SK-N-SH (cell line): ENCODE data around the gene AGAP2. TPM values are rescaled to one million over a fixed set of nuclear protein-coding genes. Genes with fewer than 3 reads are reported as not detected.

Experiments
- CTCF ChIA-PET: fragments of 300-600, 350-600 bp; formaldehyde crosslinking; extraction: SDS; loops from one replicate; lab custom pipeline; 2021; lab: Yijun Ruan, JAX
- POLR2A ChIA-PET: fragments of 350-600 bp; sonication (Branson Sonifier 250); formaldehyde crosslinking; extraction: SDS; loops from one replicate; lab custom pipeline; 2020; ENCODE audit warnings: antibody characterized with exemption, inconsistent platforms; lab: Yijun Ruan, JAX
- DNase-seq: peaks from one replicate; pipeline ENCODE4 v3.0.0; 2012
- H2AFZ ChIP-seq: fragments of 200-600 bp; sonication (generic); 2 replicates; pipeline ENCODE4 v1.8.1; 2016; ENCODE audit warnings: antibody characterized with exemption, mild to moderate bottlenecking, low read depth
- H3F3A ChIP-seq: fragments of 200-600 bp; sonication (generic); replicated peaks from 2 replicates; pipeline ENCODE3; 2016; ENCODE audit warnings: antibody characterized with exemption, mild to moderate bottlenecking; ENCODE audit not compliant: insufficient read depth
- H3K27ac ChIP-seq, 2 experiments: fragments of 200-500 bp in 1 of 2; fragments of 200-600 bp in 1 of 2; sonication (Bioruptor generic) in 1 of 2; sonication (generic), shearing (Covaris generic) in 1 of 2; 2 replicates each; pipeline versions ENCODE4 v1.5.1 to v1.6.1; 2014 to 2016; ENCODE audit warnings: low read depth in 2 of 2, inconsistent platforms in 1 of 2, low read length in 1 of 2, mild to moderate bottlenecking in 1 of 2, mixed read lengths in 1 of 2
- H3K27me3 ChIP-seq: fragments of 200-600 bp; sonication (generic), shearing (Covaris generic); 2 replicates; pipeline ENCODE4 v1.6.1; 2016; ENCODE audit warnings: mixed run types; ENCODE audit not compliant: insufficient read depth
- H3K36me3 ChIP-seq, 2 experiments: fragments of 200-500 bp in 1 of 2; fragments of 200-600 bp in 1 of 2; sonication (Bioruptor generic) in 1 of 2; sonication (generic) in 1 of 2; replicated peaks in 1 of 2; 2 replicates each; pipeline versions ENCODE3 to v1.5.1; 2014 to 2016; ENCODE audit warnings: low read length in 1 of 2, mild to moderate bottlenecking in 1 of 2; ENCODE audit not compliant: insufficient read depth in 2 of 2, control insufficient read depth in 1 of 2
- H3K4me1 ChIP-seq, 2 experiments: fragments of 200-500 bp in 1 of 2; fragments of 200-600 bp in 1 of 2; sonication (Bioruptor generic) in 1 of 2; sonication (generic), shearing (Covaris generic) in 1 of 2; 2 replicates each; pipeline versions ENCODE4 v1.5.1 to v1.6.1; 2014 to 2016; ENCODE audit warnings: low read depth in 1 of 2, low read length in 1 of 2, mixed run types in 1 of 2; ENCODE audit not compliant: insufficient read depth in 2 of 2, control insufficient read depth in 1 of 2
- H3K4me2 ChIP-seq: fragments of 200-600 bp; sonication (generic), shearing (Covaris generic); 2 replicates; pipeline ENCODE4 v1.6.1; 2017; ENCODE audit warnings: mixed run types
- H3K4me3 ChIP-seq, 2 experiments: fragments of 200-500 bp in 1 of 2; fragments of 200-600 bp in 1 of 2; sonication (Bioruptor generic) in 1 of 2; sonication (generic), shearing (Covaris generic) in 1 of 2; 2 replicates each; pipeline versions ENCODE4 v1.5.1 to v1.8.1; 2014 to 2016; ENCODE audit warnings: low read depth in 2 of 2, inconsistent platforms in 1 of 2, low read length in 1 of 2, mild to moderate bottlenecking in 1 of 2, mixed read lengths in 1 of 2, moderate library complexity in 1 of 2
- H3K79me2 ChIP-seq: fragments of 200-600 bp; sonication (generic); 2 replicates; pipeline ENCODE4 v1.8.1; 2017; ENCODE audit warnings: mild to moderate bottlenecking; ENCODE audit not compliant: insufficient read depth
- H3K9ac ChIP-seq: fragments of 200-600 bp; sonication (generic); 2 replicates; pipeline ENCODE4 v1.6.1; 2017; ENCODE audit warnings: mixed run types
- H3K9me2 ChIP-seq: fragments of 200-600 bp; sonication (generic); 2 replicates; pipeline ENCODE4 v1.6.1; 2017; ENCODE audit warnings: mixed run types
- H3K9me3 ChIP-seq: fragments of 200-600 bp; sonication (generic); 2 replicates; pipeline ENCODE4 v1.6.1; 2017; ENCODE audit warnings: mixed run types, mild to moderate bottlenecking, moderate library complexity
- H4K20me1 ChIP-seq: fragments of 200-600 bp; sonication (generic); 2 replicates; pipeline ENCODE4 v1.6.1; 2017; ENCODE audit warnings: mild to moderate bottlenecking, mixed run types; ENCODE audit not compliant: insufficient read depth
- CHD2 ChIP-seq: fragments of 150-350 bp; IDR thresholded peaks from 2 replicates; pipeline ENCODE4 v1.6.1; 2018; ENCODE audit warnings: low read length; ENCODE audit not compliant: partially characterized antibody
- GABPA ChIP-seq: IDR thresholded peaks from 2 replicates; pipeline ENCODE4 v1.4.0; 2012; ENCODE audit warnings: low read depth, mild to moderate bottlenecking
- MAX ChIP-seq: IDR thresholded peaks from 2 replicates; pipeline ENCODE4 v1.4.0; 2012; ENCODE audit warnings: low read depth
- MXI1 ChIP-seq: IDR thresholded peaks from 2 replicates; pipeline ENCODE4 v1.6.1; 2012; ENCODE audit warnings: mild to moderate bottlenecking, low read depth, low read length, improper control_type of control experiment
- NFIC ChIP-seq: IDR thresholded peaks from 2 replicates; pipeline ENCODE4 v1.4.0; 2012; ENCODE audit warnings: borderline replicate concordance
- RAD21 ChIP-seq: IDR thresholded peaks from 2 replicates; pipeline ENCODE4 v1.6.1; 2012; ENCODE audit warnings: mild to moderate bottlenecking, low read length
- RCOR1 ChIP-seq: fragments of 150-350 bp; IDR thresholded peaks from 2 replicates; pipeline ENCODE4 v1.6.1; 2017; ENCODE audit warnings: antibody characterized with exemption, low read length
- REST ChIP-seq: IDR thresholded peaks from 2 replicates; pipeline ENCODE4 v1.6.1; 2012; ENCODE audit warnings: mild to moderate bottlenecking, low read depth, low read length, moderate library complexity
- RFX5 ChIP-seq: IDR thresholded peaks from 2 replicates; pipeline ENCODE4 v1.6.1; 2012; ENCODE audit warnings: mild to moderate bottlenecking, improper control_type of control experiment, low read length
- RXRA ChIP-seq: IDR thresholded peaks from 2 replicates; pipeline ENCODE4 v1.4.0; 2012; ENCODE audit warnings: low read depth, mild to moderate bottlenecking, borderline replicate concordance
- SMC3 ChIP-seq: IDR thresholded peaks from 2 replicates; pipeline ENCODE4 v1.6.1; 2012; ENCODE audit warnings: low read depth, low read length, improper control_type of control experiment
- TAF1 ChIP-seq: IDR thresholded peaks from 2 replicates; pipeline ENCODE4 v1.6.1; 2012; ENCODE audit warnings: low read depth, mild to moderate bottlenecking, low read length, moderate library complexity, borderline replicate concordance
- WGBS: methylation state at CpG from one replicate; pipeline ENCODE4 v1.1.6; 2017; ENCODE audit warnings: low lambda C conversion rate; 5-methylcytosine and 5-hydroxymethylcytosine counted together
- polyA plus RNA-seq, 3 experiments: library from polyadenylated mRNA; depleted of rRNA; stranded (reverse); fragments of >200 nt; gene quantifications; 2 replicates each; pipeline ENCODE4 v1.2.3, GENCODE V29; 2012

Gene AGAP2
- polyA plus RNA-seq, 1 of the 3 experiments (the other 2 are of a cell fraction), result 5.2 TPM

DNA sequence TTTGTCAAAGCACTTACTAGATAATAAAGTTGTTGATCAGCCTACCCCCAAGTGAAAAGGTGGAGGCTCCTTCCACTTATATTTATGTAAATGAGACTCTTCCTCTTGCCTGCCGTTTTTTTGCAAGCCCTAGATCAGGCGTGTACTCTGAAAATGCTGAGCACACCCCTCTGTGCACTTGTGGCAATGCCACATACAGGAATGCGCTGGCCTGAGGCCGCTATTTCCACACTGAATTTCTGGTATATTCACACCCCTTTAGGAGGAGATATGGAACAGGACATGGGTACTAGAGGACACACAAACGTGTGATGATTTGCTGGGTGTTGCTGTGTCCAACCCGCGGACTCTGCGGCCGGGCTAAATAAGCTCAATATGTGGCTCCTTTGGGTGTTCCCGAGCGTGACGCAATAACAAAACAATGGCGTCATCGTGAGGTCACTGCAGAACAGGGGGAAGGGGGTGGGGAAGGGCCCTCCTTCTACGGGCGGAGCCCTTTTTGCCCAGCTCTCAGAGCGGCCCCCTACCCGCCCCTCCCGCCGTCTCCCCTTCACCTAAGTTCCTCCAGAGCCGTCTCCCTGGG is 5.7 kb upstream of the AGAP2 start:
- Histone ChIP-seq H3K79me2 (peaks cover 10% of the 10 kb centered on the region), H3K36me3 (peaks cover 25 to 31% of the 10 kb centered on the region in 2 experiments), H3K9ac (peak overlapping the region; percentile 99), H3K27me3 (no peaks in the 10 kb centered on the region), H3K27ac (peak overlapping the region; percentile 96 to 98)
- 8% methylated on average over 19 of the region's 21 CpGs for WGBS
- ChIA-PET CTCF (interaction anchor here (0.8 to 3.2 kb wide), 5 partner anchors 8 to 161 kb away, joined by 3 to 18 read pairs (median 10); no protein-coding TSS in a partner anchor), POLR2A (interaction anchor here (0.5 to 2.1 kb wide), 8 partner anchors 8 to 153 kb away, joined by 3 to 18 read pairs (median 4); no protein-coding TSS in a partner anchor)
- peak; percentile 86 for DNase-seq
- TF ChIP-seq RCOR1 (0 out of 2 replicates have a peak, but pooled peaks have one; percentile 10), CHD2 (no peak)
- TF ChIP-seq, all 33 proteins: peak for 1
- H4K20me1 ChIP-seq, result no peaks in the 10 kb centered on the region
- peaks cover 32% of the 10 kb centered on the region for H3F3A ChIP-seq
- peaks cover 0 to 21% of the 10 kb centered on the region in 2 experiments; a peak in 2 of 4 replicates for H3K4me1 ChIP-seq
- H3K9me3 ChIP-seq, result no peaks in the 10 kb centered on the region
- H3K9me2 ChIP-seq, result no peaks in the 10 kb centered on the region
- peak overlapping the region; percentile 87 for H3K4me2 ChIP-seq
- peak overlapping the region; percentile 91 for H2AFZ ChIP-seq
- H3K4me3 ChIP-seq, result peak overlapping the region; percentile 81 to 82

DNA sequence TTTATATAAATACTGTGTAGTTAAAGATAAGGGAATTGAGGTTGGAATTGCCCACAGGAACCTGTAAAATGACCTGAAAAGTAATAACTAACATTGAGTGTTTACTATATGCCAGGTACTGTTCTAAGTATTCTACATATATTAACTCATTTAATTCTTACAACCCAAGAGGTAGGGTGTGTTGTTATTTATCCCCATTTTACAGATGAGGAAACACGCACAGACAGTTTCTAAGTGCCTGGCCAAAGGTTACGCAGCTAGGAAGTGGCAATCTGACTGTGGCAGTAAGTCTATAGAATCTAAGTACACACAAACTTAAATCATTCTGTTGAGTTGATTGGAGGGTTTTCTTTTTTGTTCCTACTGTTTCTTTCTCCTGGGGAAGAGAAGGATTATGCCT is 5.2 kb upstream of the AGAP2 start:
- Histone ChIP-seq H3K4me3 (peak overlapping the region in 1 of 2 experiments; percentile 81; a peak in 2 of 4 replicates), H3K9ac (no peak overlapping the region), H3K79me2 (peaks cover 5% of the 10 kb centered on the region; the same call in 1 of the 2 replicates), H4K20me1 (no peaks in the 10 kb centered on the region), H3F3A (peaks cover 32% of the 10 kb centered on the region), H2AFZ (no peak overlapping the region), H3K9me2 (no peaks in the 10 kb centered on the region), H3K36me3 (peaks cover 22 to 26% of the 10 kb centered on the region in 2 experiments), H3K27ac (peak overlapping the region; percentile 96 to 98; a peak in 2 of 4 replicates), H3K4me1 (peaks cover 0 to 24% of the 10 kb centered on the region in 2 experiments; a peak in 2 of 4 replicates), H3K4me2 (peak overlapping the region; percentile 87; the same call in 1 of the 2 replicates), H3K9me3 (no peaks in the 10 kb centered on the region), H3K27me3 (no peaks in the 10 kb centered on the region)
- 62% methylated on average over 2 of the region's 2 CpGs for WGBS
- POLR2A ChIA-PET, result interaction anchor here (1.8 to 2.1 kb wide), 2 partner anchors 8 to 17 kb away, joined by 17 to 18 read pairs; no protein-coding TSS in a partner anchor
- TF ChIP-seq MAX (no peak), RAD21 (no peak), NFIC (no peak)
- CTCF ChIA-PET, result interaction anchor here (0.8 to 3.2 kb wide), 5 partner anchors 8 to 161 kb away, joined by 3 to 18 read pairs (median 10); no protein-coding TSS in a partner anchor
- no peak for DNase-seq

GRCh38 chr12:57741844-57742738 is 3.5 kb upstream of the AGAP2 start:
- POLR2A ChIA-PET, result no interaction called here
- no peak overlapping the region for H3K4me2 ChIP-seq
- no peak overlapping the region for H3K27ac ChIP-seq
- no peaks in the 10 kb centered on the region for H4K20me1 ChIP-seq
- no peak overlapping the region for H3K9ac ChIP-seq
- H3F3A ChIP-seq, result peaks cover 19% of the 10 kb centered on the region
- no peaks in the 10 kb centered on the region for H3K9me2 ChIP-seq
- no peaks in the 10 kb centered on the region for H3K9me3 ChIP-seq
- H3K36me3 ChIP-seq, result peaks cover 9 to 10% of the 10 kb centered on the region in 2 experiments
- peaks cover 0 to 29% of the 10 kb centered on the region in 2 experiments; a peak in 2 of 4 replicates for H3K4me1 ChIP-seq
- H3K79me2 ChIP-seq, result no peaks in the 10 kb centered on the region; the same call in 1 of the 2 replicates
- WGBS, result 51% methylated on average over 12 of the region's 14 CpGs
- CTCF ChIA-PET, result interaction anchor here (0.6 to 2.2 kb wide), 4 partner anchors 15 to 1317 kb away, joined by 3 to 7 read pairs (median 5); no protein-coding TSS in a partner anchor
- H3K27me3 ChIP-seq, result no peaks in the 10 kb centered on the region
- no peak overlapping the region for H2AFZ ChIP-seq
- DNase-seq, result no peak
- H3K4me3 ChIP-seq, result no peak overlapping the region
- TF ChIP-seq RFX5, result no peak
- TF ChIP-seq MAX, result no peak
- TF ChIP-seq RXRA, result no peak
- no peak for TF ChIP-seq TAF1
- no peak for TF ChIP-seq MXI1
- no peak for TF ChIP-seq NFIC
- TF ChIP-seq REST, result no peak
- no peak for TF ChIP-seq SMC3
- no peak for TF ChIP-seq GABPA
- no peak for TF ChIP-seq CHD2
